Omental fat pad (tissue), 4 donors: ENCODE results near the gene LRRC10. TPM values are rescaled to one million over a fixed set of nuclear protein-coding genes. Genes with fewer than 3 reads are reported as not detected.

ENCODE experiments used
- ATAC-seq: fragments of 150-250 bp; one replicate; pipeline ENCODE4 v1.9.1; 2016; ENCODE audit warnings: mild to moderate bottlenecking, moderate library complexity; ENCODE audit not compliant: low FRiP score
- DNase-seq: peaks from one replicate; pipeline ENCODE4 v3.0.0-alpha.2; 2019; ENCODE audit warnings: low spot score
- CTCF ChIP-seq, 3 donors: fragments of 450-650 bp; IDR thresholded peaks; one replicate each; pipeline ENCODE4 v1.5.1; 2016 to 2017; ENCODE audit warnings: antibody characterized with exemption in 3 of 3, mild to moderate bottlenecking in 3 of 3, moderate library complexity in 2 of 3
- small RNA-seq: library from RNA; depleted of rRNA; stranded (forward); fragments of <200 nt; gene quantifications from one replicate; pipeline ENCODE3, GENCODE V24; 2016
- total RNA-seq, 4 donors: library from RNA; depleted of rRNA; stranded (reverse); fragments of >200 nt; gene quantifications; one replicate each; pipeline ENCODE4 v1.1.0, GENCODE V29; 2016

Gene LRRC10
- total RNA-seq, 4 donors from 2014 or later, result not detected

GRCh38 chr12:69570545-69571399 lies 39.9 kb downstream of the LRRC10 start:
- peak in 2 of 3 donors; percentile 28 to 33 for TF ChIP-seq CTCF (IDR thresholded peaks at IDR 0.05)
- peak; percentile 81 for ATAC-seq
- peak; percentile 36 for DNase-seq

GRCh38 chr12:69570000-69570516 lies 40.6 kb downstream of the LRRC10 start:
- TF ChIP-seq CTCF (IDR thresholded peaks at IDR 0.05), result no peak
- ATAC-seq, result no peak

GRCh38 chr12:69569236-69569635 lies 41.5 kb downstream of the LRRC10 start:
- no peak for TF ChIP-seq CTCF (IDR thresholded peaks at IDR 0.05)
- ATAC-seq (no peak), DNase-seq (no peak)

More at GRCh38 chr12:69570000-69570516, 40.6 kb downstream of the LRRC10 start:
- DNase-seq, result no peak

GRCh38 chr12:69566603-69567002 lies 44.1 kb downstream of the LRRC10 start:
- DNase-seq, result no peak
- no peak for ATAC-seq
- TF ChIP-seq CTCF (IDR thresholded peaks at IDR 0.05), result no peak

- no peak for DNase-seq
- no peak for ATAC-seq
These were observed 47.4 kb downstream of the LRRC10 start for GRCh38 chr12:69563166-69563762.

More at GRCh38 chr12:69563166-69563762, 47.4 kb downstream of the LRRC10 start:
- no peak for TF ChIP-seq CTCF (IDR thresholded peaks at IDR 0.05)

Small RNA genes within 50 kb of the gene (small RNA-seq; reads per million reads assigned to genes)
- 5.3 reads per million, percentile 78 among the genes with 10 or more reads in this experiment for gene MIR3913-1

Other genes starting within 250 kb of the LRRC10 start
- gene FRS2, start 140.5 kb downstream of the LRRC10 start, total RNA-seq, result 10 to 100 TPM; 41.0 to 48.4 (median 47.1) TPM
- 100 to 1,000 TPM in 3 of 4 donors, 10 to 100 TPM in 1; 99.5 to 222 (median 129) TPM for gene CCT2, start 25.4 kb downstream of the LRRC10 start, total RNA-seq
- not detected for gene BEST3, start 88.4 kb upstream of the LRRC10 start, total RNA-seq
- gene RAB3IP, start 128.0 kb upstream of the LRRC10 start, total RNA-seq, result 10 to 100 TPM in 2 of 4 donors, 1 to 10 TPM in 2; 8.2 to 16.1 (median 11.9) TPM
- gene MYRFL, start 214.3 kb upstream of the LRRC10 start, total RNA-seq, result not detected